IMR-90 (cell line): ENCODE results near the gene DSTYK. TPM values are rescaled to one million over a fixed set of nuclear protein-coding genes. Genes with fewer than 3 reads are reported as not detected.

Experiments used
- ATAC-seq: fragments of 200-7000 bp; cut with Tn5 transposase; 2 replicates; pipeline ENCODE4 v1.9.1; 2020; ENCODE audit warnings: low read depth, mild to moderate bottlenecking, moderate library complexity
- BruUV-seq: library from RNA; stranded (reverse); fragments of 400-500 nt; replicated peaks from 2 replicates; lab custom pipeline; 2021; lab: Mats Ljungman, UMichigan
- CTCF ChIA-PET: fragments of 300-600 bp; formaldehyde crosslinking; extraction: SDS; loops from one replicate; lab custom pipeline; 2021; ENCODE audit warnings: antibody characterized with exemption; lab: Yijun Ruan, JAX
- POLR2A ChIA-PET: fragments of 300-600 bp; sonication (Branson Sonifier 250); formaldehyde crosslinking; loops from one replicate; lab custom pipeline; 2022; ENCODE audit warnings: antibody characterized with exemption; ENCODE audit not compliant: unreplicated experiment; lab: Charles Lee
- DNase-seq: peaks from one replicate; pipeline ENCODE4 v3.0.0; 2013
- H2AFZ ChIP-seq: replicated peaks from 2 replicates; pipeline ENCODE3; 2013; ENCODE audit warnings: low read length, mild to moderate bottlenecking; ENCODE audit not compliant: poor library complexity
- H2AK5ac ChIP-seq: 2 replicates; pipeline ENCODE4 v1.6.1; 2013; ENCODE audit warnings: low read depth, low read length, inconsistent platforms
- H2AK9ac ChIP-seq: replicated peaks from 2 replicates; pipeline ENCODE3; 2013; ENCODE audit warnings: mild to moderate bottlenecking, low read depth, low read length, moderate library complexity; ENCODE audit not compliant: poor library complexity
- H2BK120ac ChIP-seq: 2 replicates; pipeline ENCODE4 v1.6.1; 2013; ENCODE audit warnings: low read depth, low read length, inconsistent platforms
- H2BK15ac ChIP-seq: 3 replicates; pipeline ENCODE4 v1.6.1; 2013; ENCODE audit warnings: low read depth, low read length, inconsistent platforms
- H2BK20ac ChIP-seq: 2 replicates; pipeline ENCODE4 v1.6.1; 2013; ENCODE audit warnings: low read depth, mild to moderate bottlenecking, inconsistent platforms, low read length, moderate library complexity
- H2BK5ac ChIP-seq: 2 replicates; pipeline ENCODE4 v1.6.1; 2013; ENCODE audit warnings: mild to moderate bottlenecking, low read depth, low read length, inconsistent platforms; ENCODE audit not compliant: poor library complexity, severe bottlenecking
- H3K14ac ChIP-seq: replicated peaks from 2 replicates; pipeline ENCODE4 v1.6.1; 2013; ENCODE audit warnings: low read depth, low read length, inconsistent platforms
- H3K18ac ChIP-seq: 2 replicates; pipeline ENCODE4 v1.6.1; 2013; ENCODE audit warnings: low read depth, low read length, control low read depth
- H3K23ac ChIP-seq: 2 replicates; pipeline ENCODE4 v1.6.1; 2013; ENCODE audit warnings: low read depth, low read length, inconsistent platforms
- H3K27ac ChIP-seq: 2 replicates; pipeline ENCODE4 v1.5.1; 2013; ENCODE audit warnings: mild to moderate bottlenecking, control low read depth, low read length; ENCODE audit not compliant: insufficient read depth
- H3K27me3 ChIP-seq: 2 replicates; pipeline ENCODE4 v1.6.1; 2013; ENCODE audit warnings: low read length; ENCODE audit not compliant: control insufficient read depth, insufficient read depth
- H3K36me3 ChIP-seq: 2 replicates; pipeline ENCODE4 v1.6.1; 2013; ENCODE audit warnings: low read length, mixed read lengths; ENCODE audit not compliant: control insufficient read depth, insufficient read depth
- H3K4ac ChIP-seq: 2 replicates; pipeline ENCODE4 v1.6.1; 2013; ENCODE audit warnings: low read depth, low read length, inconsistent platforms
- H3K4me1 ChIP-seq: 2 replicates; pipeline ENCODE4 v1.6.1; 2013; ENCODE audit warnings: low read length, mixed read lengths; ENCODE audit not compliant: control insufficient read depth, insufficient read depth
- H3K4me2 ChIP-seq: 2 replicates; pipeline ENCODE4 v1.6.1; 2013; ENCODE audit warnings: low read depth, mild to moderate bottlenecking, control low read depth, low read length, moderate library complexity
- H3K4me3 ChIP-seq: 2 replicates; pipeline ENCODE4 v1.5.1; 2013; ENCODE audit warnings: low read depth, mild to moderate bottlenecking, control low read depth, low read length, moderate library complexity; ENCODE audit not compliant: insufficient read depth
- H3K56ac ChIP-seq: 2 replicates; pipeline ENCODE4 v1.6.1; 2013; ENCODE audit warnings: low read length, inconsistent platforms; ENCODE audit not compliant: insufficient read depth; ENCODE audit errors: extremely low read depth
- H3K79me1 ChIP-seq, 2 experiments: 2 replicates each; pipeline ENCODE4 v1.6.1; 2013; ENCODE audit warnings: low read length in 2 of 2, inconsistent platforms in 1 of 2, low read depth in 1 of 2
- H3K9ac ChIP-seq: 2 replicates; pipeline ENCODE4 v1.6.1; 2013; ENCODE audit warnings: low read depth, low read length, control low read depth
- H3K9me1 ChIP-seq: 2 replicates; pipeline ENCODE4 v1.6.1; 2013; ENCODE audit warnings: low read length, inconsistent platforms; ENCODE audit not compliant: insufficient read depth
- H3K9me3 ChIP-seq: 2 replicates; pipeline ENCODE4 v1.6.1; 2013; ENCODE audit warnings: low read length; ENCODE audit not compliant: control insufficient read depth, insufficient read depth
- H4K20me1 ChIP-seq: 2 replicates; pipeline ENCODE4 v1.6.1; 2013; ENCODE audit warnings: low read length, inconsistent platforms; ENCODE audit not compliant: insufficient read depth
- H4K5ac ChIP-seq: 2 replicates; pipeline ENCODE4 v1.6.1; 2013; ENCODE audit warnings: mild to moderate bottlenecking, low read depth, low read length, control low read depth
- H4K8ac ChIP-seq, 2 experiments: 2 replicates each; pipeline ENCODE4 v1.6.1; 2013; ENCODE audit warnings: low read depth in 2 of 2, low read length in 2 of 2, control low read depth in 1 of 2, inconsistent platforms in 1 of 2
- H4K91ac ChIP-seq: 2 replicates; pipeline ENCODE4 v1.6.1; 2013; ENCODE audit warnings: low read depth, low read length, inconsistent platforms; ENCODE audit not compliant: insufficient read depth
- CEBPB ChIP-seq: IDR thresholded peaks from 2 replicates; pipeline ENCODE4 v1.6.1; 2012; ENCODE audit warnings: low read depth, low read length, improper control_type of control experiment
- CHD1 ChIP-seq: IDR thresholded peaks from 2 replicates; pipeline ENCODE4 v1.6.1; 2012; ENCODE audit warnings: low read depth, low read length, improper control_type of control experiment
- CTCF ChIP-seq: conservative IDR thresholded peaks from 2 replicates; pipeline ENCODE4 v1.5.1; 2012; ENCODE audit warnings: mild to moderate bottlenecking, low read depth, low read length, improper control_type of control experiment
- FOS ChIP-seq: fragments of 150-350 bp; IDR thresholded peaks from 2 replicates; pipeline ENCODE4 v1.6.1; 2016; ENCODE audit warnings: low read depth, low read length
- USF2 ChIP-seq: fragments of 150-350 bp; IDR thresholded peaks from 2 replicates; pipeline ENCODE4 v1.6.1; 2017; ENCODE audit warnings: mild to moderate bottlenecking, antibody characterized with exemption, low read length, low read depth
- WGBS, 2 experiments: methylation state at CpG; one replicate each; pipeline versions ENCODE4 v1.1.5 to v1.1.7; 2013; ENCODE audit warnings: missing lambda C conversion rate in 2 of 2; ENCODE audit not compliant: insufficient read length in 1 of 2; ENCODE audit errors: extremely low coverage in 2 of 2; 5-methylcytosine and 5-hydroxymethylcytosine counted together
- dilution Hi-C: fragments of 300-500 bp; cut with HindIII; formaldehyde crosslinking; loops from one replicate; pipeline ENCODE4 v1.14.3; 2018; ENCODE audit warnings: low sequenced_read_pairs; ENCODE audit not compliant: unreplicated experiment
- in situ Hi-C: fragments of 300-500 bp; cut with MboI; formaldehyde crosslinking; loops from 3 replicates; pipeline ENCODE4 v1.14.3; 2019; ENCODE audit warnings: low sequenced_read_pairs, inconsistent platforms, mixed read lengths
- intact Hi-C: fragments of 100-400 bp; cut with micrococcal nuclease; formaldehyde crosslinking; loops from 2 replicates; pipeline ENCODE4 v1.10.0; 2022
- polyA plus RNA-seq, 3 experiments: library from polyadenylated mRNA; depleted of rRNA; stranded (reverse); fragments of >200 nt; gene quantifications; 2 replicates each; pipeline ENCODE4 v1.2.3, GENCODE V29; 2012; ENCODE audit warnings: low replicate concordance in 1 of 3
- total RNA-seq: library from RNA; depleted of rRNA; stranded (reverse); fragments of >200 nt; gene quantifications from 2 replicates; pipeline ENCODE4 v1.2.3, GENCODE V29; 2012

DSTYK gene
- total and polyA plus RNA-seq, 2 of the 4 experiments (the other 2 are of a cell fraction): 8.0 to 18.3 TPM

- Histone ChIP-seq H2BK5ac (no peak overlapping the region), H3K36me3 (no peaks in the 10 kb centered on the region), H3K14ac (peak overlapping the region; percentile 48), H3K79me1 (no peaks in the 10 kb centered on the region), H3K4me1 (peaks cover 14% of the 10 kb centered on the region), H3K9me1 (peaks cover 8% of the 10 kb centered on the region; the same call in 1 of the 2 replicates), H4K20me1 (no peaks in the 10 kb centered on the region; the same call in 1 of the 2 replicates), H2AK9ac (peak overlapping the region; percentile 67), H2AK5ac (no peak overlapping the region), H2BK15ac (no peak overlapping the region; the same call in 2 of the 3 replicates), H2AFZ (peak overlapping the region; percentile 97), H2BK20ac (peak overlapping the region; percentile 40; the same call in 1 of the 2 replicates), H3K27ac (no peak overlapping the region; the same call in 1 of the 2 replicates), H4K91ac (no peak overlapping the region), H3K23ac (peak overlapping the region; percentile 68), H3K9me3 (no peaks in the 10 kb centered on the region), H4K5ac (peak overlapping the region; percentile 55), H3K4me2 (peak overlapping the region; percentile 95), H2BK120ac (peak overlapping the region; percentile 71; the same call in 1 of the 2 replicates), H3K9ac (peak overlapping the region; percentile 65), H3K18ac (peak overlapping the region; percentile 11; the same call in 1 of the 2 replicates), H3K27me3 (no peaks in the 10 kb centered on the region), H3K56ac (peak overlapping the region; percentile 59; the same call in 1 of the 2 replicates), H3K4ac (peak overlapping the region; percentile 41), H4K8ac (peak overlapping the region; percentile 32 to 51; a peak in 2 of 4 replicates), H3K4me3 (peak overlapping the region; percentile 90)
- no TSS peak for BruUV-seq
- 63% methylated on average over 1 of the region's 8 CpGs; no CpG with 5 or more reads in 1 of the 2 experiments for WGBS, 2 experiments
- intact Hi-C loops (loop anchor here (1.0 to 5.0 kb wide), 2 partner anchors 85 to 105 kb away; no protein-coding TSS in a partner anchor), dilution Hi-C loops (no loop called here), in situ Hi-C loops (no loop called here)
- ChIA-PET POLR2A (interaction anchor here (1.0 kb wide), 1 partner anchor 41 kb away, joined by 4 read pairs; no protein-coding TSS in a partner anchor), CTCF (no interaction called here)
- no peak for TF ChIP-seq FOS
- TF ChIP-seq USF2: no peak
- 0 out of 2 replicates have a peak, but pooled peaks have one; percentile 4 for TF ChIP-seq CTCF
- 0 out of 2 replicates have a peak, but pooled peaks have one; percentile 5 for TF ChIP-seq CEBPB
- no peak for TF ChIP-seq CHD1
- ATAC-seq: no peak
- DNase-seq: peak; percentile 43
Measured at GRCh38 chr1:205226868-205227583, 15.5 kb upstream of the DSTYK start.
